GM12878 (cell line): ENCODE results near the gene JUND. TPM values are rescaled to one million over a fixed set of nuclear protein-coding genes. Genes with fewer than 3 reads are reported as not detected.

Source experiments
- ASH2L ChIP-seq: fragments of 300-600, 200-600 bp; sonication (generic); IDR thresholded peaks from 2 replicates; pipeline ENCODE4 v1.6.1; 2017; ENCODE audit warnings: low read depth, mild to moderate bottlenecking, borderline replicate concordance
- BRCA1 ChIP-seq: IDR thresholded peaks from 2 replicates; pipeline ENCODE4 v1.6.1; 2011; ENCODE audit warnings: low read depth, low read length, improper control_type of control experiment
- CEBPB ChIP-seq, 2 experiments: fragments of 150-350 bp in 1 of 2; IDR thresholded peaks; 2 replicates each; pipeline ENCODE4 v1.6.1; 2012 to 2014; ENCODE audit warnings: low read depth in 2 of 2, low read length in 2 of 2, borderline replicate concordance in 1 of 2, inconsistent platforms in 1 of 2
- HDAC2 ChIP-seq: fragments of 200-600 bp; sonication (generic); IDR thresholded peaks from 2 replicates; pipeline ENCODE4 v1.6.1; 2017
- NFYB ChIP-seq: IDR thresholded peaks from 2 replicates; pipeline ENCODE4 v1.6.1; 2011; ENCODE audit warnings: low read depth, mild to moderate bottlenecking, low read length, improper control_type of control experiment, moderate library complexity; ENCODE audit not compliant: insufficient read depth
- PAX5 ChIP-seq: IDR thresholded peaks from 2 replicates; pipeline ENCODE4 v1.6.1; 2011; ENCODE audit warnings: low read depth, low read length, borderline replicate concordance
- POLR2A ChIP-seq: IDR thresholded peaks from 2 replicates; pipeline ENCODE4 v1.6.1; 2011; ENCODE audit warnings: low read depth, mild to moderate bottlenecking, low read length
- POLR2AphosphoS2 ChIP-seq: IDR thresholded peaks from 2 replicates; pipeline ENCODE4 v1.6.1; 2011; ENCODE audit warnings: low read depth, mild to moderate bottlenecking, low read length, improper control_type of control experiment, moderate library complexity
- RB1 ChIP-seq: fragments of 450-650 bp; formaldehyde crosslinking; IDR thresholded peaks from 2 replicates; pipeline ENCODE4 v1.6.1; 2017; ENCODE audit warnings: mild to moderate bottlenecking, borderline replicate concordance
- SIX5 ChIP-seq: IDR thresholded peaks from 2 replicates; pipeline ENCODE4 v1.6.1; 2011; ENCODE audit warnings: mild to moderate bottlenecking, low read depth, low read length, moderate library complexity; ENCODE audit not compliant: severe bottlenecking
- SMARCA5 ChIP-seq: fragments of 450-650 bp; IDR thresholded peaks from 2 replicates; pipeline ENCODE4 v1.6.1; 2017; ENCODE audit warnings: mild to moderate bottlenecking
- SPI1 ChIP-seq: IDR thresholded peaks from 2 replicates; pipeline ENCODE4 v1.6.1; 2011; ENCODE audit warnings: low read depth, mild to moderate bottlenecking, low read length, moderate library complexity, borderline replicate concordance; ENCODE audit not compliant: insufficient read depth
- polyA plus RNA-seq, 11 experiments: library from polyadenylated mRNA; depleted of rRNA in 4 of 11; unstranded in 6 of 11; stranded (reverse) in 5 of 11; fragments of >200 nt; fragmentation: Nextera tagmentation in 4 of 11; fragmentation: Illumina TruSeq in 1 of 11; extraction: Ambion mirVana in 4 of 11; extraction: Trizol in 1 of 11; gene quantifications; 1 replicate in 1 of 11; 2 replicates in 10 of 11; pipeline versions ENCODE4 v1.2.1 to v1.2.3, GENCODE V29; 2011 to 2016; ENCODE audit warnings: inconsistent platforms in 2 of 11, missing spikeins in 2 of 11, low read depth in 1 of 11
- total RNA-seq, 4 experiments: library from RNA; depleted of rRNA in 3 of 4; stranded (reverse); fragments of >200 nt in 3 of 4; fragmentation: Illumina TruSeq in 1 of 4; extraction: Trizol in 1 of 4; gene quantifications; 2 replicates each; pipeline versions ENCODE4 v1.2.1 to v1.2.3, GENCODE V29; 2013 to 2021
- TF ChIP-seq, protein P1 (sequence below): fragments of 450-650 bp; IDR thresholded peaks from 2 replicates; pipeline ENCODE4 v1.6.1; 2017; ENCODE audit warnings: mild to moderate bottlenecking, moderate library complexity
- TF ChIP-seq, protein P2 (sequence below): IDR thresholded peaks from 2 replicates; pipeline ENCODE4 v1.6.1; 2011; ENCODE audit warnings: borderline replicate concordance, low read depth, mild to moderate bottlenecking, moderate library complexity, mixed read lengths, low read length; ENCODE audit not compliant: insufficient read depth; ENCODE audit errors: extremely low read length
- TF ChIP-seq, protein P3 (sequence below): fragments of 150-350 bp; IDR thresholded peaks from 2 replicates; pipeline ENCODE4 v1.6.1; 2016; ENCODE audit warnings: low read depth, low read length
- TF ChIP-seq, protein P4 (sequence below): fragments of 450-650 bp; formaldehyde crosslinking; IDR thresholded peaks from 2 replicates; pipeline ENCODE4 v1.4.0; 2020; ENCODE audit warnings: mild to moderate bottlenecking, moderate library complexity

The JUND gene
- total and polyA plus RNA-seq, 10 of the 15 experiments (the other 5 are each of a cell fraction or from before 2014, with no cell fraction given), result 7.4 to 164 (median 18.8) TPM

DNA sequence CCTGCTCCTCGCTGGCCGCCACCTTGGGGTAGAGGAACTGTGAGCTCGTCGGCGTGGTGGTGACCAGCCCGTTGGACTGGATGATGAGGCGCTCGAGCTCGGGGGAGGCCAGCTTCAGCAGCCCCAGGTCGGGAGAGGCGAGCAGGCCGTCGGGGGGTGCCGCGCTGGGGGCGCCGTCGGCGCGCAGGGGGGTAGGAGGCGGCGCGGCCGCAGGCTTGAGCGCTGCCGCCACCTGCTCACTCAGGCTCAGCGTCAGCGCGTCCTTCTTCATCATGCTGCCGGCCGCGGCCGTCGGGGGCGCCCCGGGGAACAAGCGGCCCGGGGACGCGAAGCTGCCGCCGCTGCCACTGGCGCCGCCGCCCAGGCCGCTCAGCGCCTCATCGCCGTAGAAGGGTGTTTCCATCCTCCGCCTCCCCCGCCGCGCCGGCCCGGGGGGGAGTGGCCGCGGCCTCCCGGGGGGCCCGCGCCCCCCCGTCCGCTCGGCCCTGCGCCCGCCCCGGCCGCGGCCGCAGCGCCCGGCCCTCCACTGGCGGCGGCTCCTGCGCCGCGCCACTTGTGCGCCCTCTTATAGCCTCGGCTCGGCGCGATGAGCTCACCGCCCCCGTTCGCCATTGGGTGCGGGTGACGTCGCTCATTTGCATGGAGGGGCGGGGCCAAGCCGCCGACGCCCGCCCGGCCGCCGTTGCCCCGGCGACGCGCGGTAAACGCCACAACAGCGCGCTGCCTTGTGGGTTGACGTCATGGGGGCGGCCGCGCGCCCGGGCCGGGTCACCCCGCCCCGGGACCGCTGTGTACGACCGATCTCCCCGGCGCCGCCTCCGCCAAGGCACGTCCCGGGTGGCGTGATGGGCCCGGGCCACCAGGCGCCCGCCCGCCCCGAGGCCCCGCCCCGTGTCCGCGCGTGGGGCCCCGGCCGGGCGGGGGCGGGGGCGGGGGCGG lies at the start of gene JUND (continued):
- TF ChIP-seq, protein P1, sequence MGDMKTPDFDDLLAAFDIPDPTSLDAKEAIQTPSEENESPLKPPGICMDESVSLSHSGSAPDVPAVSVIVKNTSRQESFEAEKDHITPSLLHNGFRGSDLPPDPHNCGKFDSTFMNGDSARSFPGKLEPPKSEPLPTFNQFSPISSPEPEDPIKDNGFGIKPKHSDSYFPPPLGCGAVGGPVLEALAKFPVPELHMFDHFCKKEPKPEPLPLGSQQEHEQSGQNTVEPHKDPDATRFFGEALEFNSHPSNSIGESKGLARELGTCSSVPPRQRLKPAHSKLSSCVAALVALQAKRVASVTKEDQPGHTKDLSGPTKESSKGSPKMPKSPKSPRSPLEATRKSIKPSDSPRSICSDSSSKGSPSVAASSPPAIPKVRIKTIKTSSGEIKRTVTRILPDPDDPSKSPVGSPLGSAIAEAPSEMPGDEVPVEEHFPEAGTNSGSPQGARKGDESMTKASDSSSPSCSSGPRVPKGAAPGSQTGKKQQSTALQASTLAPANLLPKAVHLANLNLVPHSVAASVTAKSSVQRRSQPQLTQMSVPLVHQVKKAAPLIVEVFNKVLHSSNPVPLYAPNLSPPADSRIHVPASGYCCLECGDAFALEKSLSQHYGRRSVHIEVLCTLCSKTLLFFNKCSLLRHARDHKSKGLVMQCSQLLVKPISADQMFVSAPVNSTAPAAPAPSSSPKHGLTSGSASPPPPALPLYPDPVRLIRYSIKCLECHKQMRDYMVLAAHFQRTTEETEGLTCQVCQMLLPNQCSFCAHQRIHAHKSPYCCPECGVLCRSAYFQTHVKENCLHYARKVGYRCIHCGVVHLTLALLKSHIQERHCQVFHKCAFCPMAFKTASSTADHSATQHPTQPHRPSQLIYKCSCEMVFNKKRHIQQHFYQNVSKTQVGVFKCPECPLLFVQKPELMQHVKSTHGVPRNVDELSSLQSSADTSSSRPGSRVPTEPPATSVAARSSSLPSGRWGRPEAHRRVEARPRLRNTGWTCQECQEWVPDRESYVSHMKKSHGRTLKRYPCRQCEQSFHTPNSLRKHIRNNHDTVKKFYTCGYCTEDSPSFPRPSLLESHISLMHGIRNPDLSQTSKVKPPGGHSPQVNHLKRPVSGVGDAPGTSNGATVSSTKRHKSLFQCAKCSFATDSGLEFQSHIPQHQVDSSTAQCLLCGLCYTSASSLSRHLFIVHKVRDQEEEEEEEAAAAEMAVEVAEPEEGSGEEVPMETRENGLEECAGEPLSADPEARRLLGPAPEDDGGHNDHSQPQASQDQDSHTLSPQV, result peak; percentile 79
- 0 out of 2 replicates have a peak, but pooled peaks have one; percentile 57 for TF ChIP-seq SMARCA5
- peak; percentile 78; the same call in 1 of the 2 replicates for TF ChIP-seq RB1
- TF ChIP-seq SPI1, result no peak
- peak; percentile 98 for TF ChIP-seq POLR2AphosphoS2
- TF ChIP-seq NFYB, result peak; percentile 82
- TF ChIP-seq POLR2A, result peak; percentile 99
- TF ChIP-seq, protein P2, sequence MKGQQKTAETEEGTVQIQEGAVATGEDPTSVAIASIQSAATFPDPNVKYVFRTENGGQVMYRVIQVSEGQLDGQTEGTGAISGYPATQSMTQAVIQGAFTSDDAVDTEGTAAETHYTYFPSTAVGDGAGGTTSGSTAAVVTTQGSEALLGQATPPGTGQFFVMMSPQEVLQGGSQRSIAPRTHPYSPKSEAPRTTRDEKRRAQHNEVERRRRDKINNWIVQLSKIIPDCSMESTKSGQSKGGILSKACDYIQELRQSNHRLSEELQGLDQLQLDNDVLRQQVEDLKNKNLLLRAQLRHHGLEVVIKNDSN, result no peak
- TF ChIP-seq, protein P3, sequence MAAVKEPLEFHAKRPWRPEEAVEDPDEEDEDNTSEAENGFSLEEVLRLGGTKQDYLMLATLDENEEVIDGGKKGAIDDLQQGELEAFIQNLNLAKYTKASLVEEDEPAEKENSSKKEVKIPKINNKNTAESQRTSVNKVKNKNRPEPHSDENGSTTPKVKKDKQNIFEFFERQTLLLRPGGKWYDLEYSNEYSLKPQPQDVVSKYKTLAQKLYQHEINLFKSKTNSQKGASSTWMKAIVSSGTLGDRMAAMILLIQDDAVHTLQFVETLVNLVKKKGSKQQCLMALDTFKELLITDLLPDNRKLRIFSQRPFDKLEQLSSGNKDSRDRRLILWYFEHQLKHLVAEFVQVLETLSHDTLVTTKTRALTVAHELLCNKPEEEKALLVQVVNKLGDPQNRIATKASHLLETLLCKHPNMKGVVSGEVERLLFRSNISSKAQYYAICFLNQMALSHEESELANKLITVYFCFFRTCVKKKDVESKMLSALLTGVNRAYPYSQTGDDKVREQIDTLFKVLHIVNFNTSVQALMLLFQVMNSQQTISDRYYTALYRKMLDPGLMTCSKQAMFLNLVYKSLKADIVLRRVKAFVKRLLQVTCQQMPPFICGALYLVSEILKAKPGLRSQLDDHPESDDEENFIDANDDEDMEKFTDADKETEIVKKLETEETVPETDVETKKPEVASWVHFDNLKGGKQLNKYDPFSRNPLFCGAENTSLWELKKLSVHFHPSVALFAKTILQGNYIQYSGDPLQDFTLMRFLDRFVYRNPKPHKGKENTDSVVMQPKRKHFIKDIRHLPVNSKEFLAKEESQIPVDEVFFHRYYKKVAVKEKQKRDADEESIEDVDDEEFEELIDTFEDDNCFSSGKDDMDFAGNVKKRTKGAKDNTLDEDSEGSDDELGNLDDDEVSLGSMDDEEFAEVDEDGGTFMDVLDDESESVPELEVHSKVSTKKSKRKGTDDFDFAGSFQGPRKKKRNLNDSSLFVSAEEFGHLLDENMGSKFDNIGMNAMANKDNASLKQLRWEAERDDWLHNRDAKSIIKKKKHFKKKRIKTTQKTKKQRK, result no peak
- TF ChIP-seq BRCA1, result no peak
- no peak for TF ChIP-seq CEBPB (IDR thresholded peaks at IDR 0.05; ENCODE audit: borderline replicate concordance in 1 of 2, low read depth in 2 of 2, low read length in 2 of 2)
- no peak for TF ChIP-seq ASH2L
- TF ChIP-seq, protein P4, sequence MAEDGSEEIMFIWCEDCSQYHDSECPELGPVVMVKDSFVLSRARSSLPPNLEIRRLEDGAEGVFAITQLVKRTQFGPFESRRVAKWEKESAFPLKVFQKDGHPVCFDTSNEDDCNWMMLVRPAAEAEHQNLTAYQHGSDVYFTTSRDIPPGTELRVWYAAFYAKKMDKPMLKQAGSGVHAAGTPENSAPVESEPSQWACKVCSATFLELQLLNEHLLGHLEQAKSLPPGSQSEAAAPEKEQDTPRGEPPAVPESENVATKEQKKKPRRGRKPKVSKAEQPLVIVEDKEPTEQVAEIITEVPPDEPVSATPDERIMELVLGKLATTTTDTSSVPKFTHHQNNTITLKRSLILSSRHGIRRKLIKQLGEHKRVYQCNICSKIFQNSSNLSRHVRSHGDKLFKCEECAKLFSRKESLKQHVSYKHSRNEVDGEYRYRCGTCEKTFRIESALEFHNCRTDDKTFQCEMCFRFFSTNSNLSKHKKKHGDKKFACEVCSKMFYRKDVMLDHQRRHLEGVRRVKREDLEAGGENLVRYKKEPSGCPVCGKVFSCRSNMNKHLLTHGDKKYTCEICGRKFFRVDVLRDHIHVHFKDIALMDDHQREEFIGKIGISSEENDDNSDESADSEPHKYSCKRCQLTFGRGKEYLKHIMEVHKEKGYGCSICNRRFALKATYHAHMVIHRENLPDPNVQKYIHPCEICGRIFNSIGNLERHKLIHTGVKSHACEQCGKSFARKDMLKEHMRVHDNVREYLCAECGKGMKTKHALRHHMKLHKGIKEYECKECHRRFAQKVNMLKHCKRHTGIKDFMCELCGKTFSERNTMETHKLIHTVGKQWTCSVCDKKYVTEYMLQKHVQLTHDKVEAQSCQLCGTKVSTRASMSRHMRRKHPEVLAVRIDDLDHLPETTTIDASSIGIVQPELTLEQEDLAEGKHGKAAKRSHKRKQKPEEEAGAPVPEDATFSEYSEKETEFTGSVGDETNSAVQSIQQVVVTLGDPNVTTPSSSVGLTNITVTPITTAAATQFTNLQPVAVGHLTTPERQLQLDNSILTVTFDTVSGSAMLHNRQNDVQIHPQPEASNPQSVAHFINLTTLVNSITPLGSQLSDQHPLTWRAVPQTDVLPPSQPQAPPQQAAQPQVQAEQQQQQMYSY (CRISPR knock-in tag), result no peak
- no peak for TF ChIP-seq HDAC2
- peak; percentile 70; the same call in 1 of the 2 replicates for TF ChIP-seq PAX5
- TF ChIP-seq SIX5, result no peak
